ENCODE results near the gene TIGD7. TPM values are rescaled to one million over a fixed set of nuclear protein-coding genes. Genes with fewer than 3 reads are reported as not detected.

Gene TIGD7
- total RNA-seq, 2 donors from 2014 or later = 5.0 to 5.4 TPM

DNA sequence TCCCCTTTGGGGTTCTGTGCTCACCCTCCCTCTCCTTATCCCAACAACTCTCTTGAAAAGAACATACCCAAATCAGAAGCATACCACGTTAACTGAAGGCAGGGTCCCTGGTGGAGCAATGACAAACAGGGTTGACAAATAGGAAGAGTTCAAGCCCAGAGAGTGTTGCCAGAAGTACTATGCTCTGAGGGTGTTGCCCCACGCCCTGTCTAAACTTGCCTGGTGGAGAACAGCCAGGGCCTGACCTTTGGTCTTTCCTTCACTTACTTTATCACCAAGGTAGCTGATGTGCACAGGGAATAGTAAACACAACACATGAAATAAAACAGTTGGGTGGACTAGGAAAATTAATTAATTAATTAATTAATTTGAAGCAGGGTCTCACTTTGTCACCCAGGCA, 23.4 kb upstream of the TIGD7 start:
- no peak for DNase-seq (ENCODE audit: low spot score)
- Histone ChIP-seq H3K9me3 (peaks cover 0 to 7% of the 10 kb centered on the region in 2 donors), H3K4me1 (no peaks in the 10 kb centered on the region), H3K27me3 (no peaks in the 10 kb centered on the region), H3K36me3 (no peaks in the 10 kb centered on the region), H3K27ac (no peak overlapping the region), H3K4me3 (no peak overlapping the region)
- TF ChIP-seq, protein P1, sequence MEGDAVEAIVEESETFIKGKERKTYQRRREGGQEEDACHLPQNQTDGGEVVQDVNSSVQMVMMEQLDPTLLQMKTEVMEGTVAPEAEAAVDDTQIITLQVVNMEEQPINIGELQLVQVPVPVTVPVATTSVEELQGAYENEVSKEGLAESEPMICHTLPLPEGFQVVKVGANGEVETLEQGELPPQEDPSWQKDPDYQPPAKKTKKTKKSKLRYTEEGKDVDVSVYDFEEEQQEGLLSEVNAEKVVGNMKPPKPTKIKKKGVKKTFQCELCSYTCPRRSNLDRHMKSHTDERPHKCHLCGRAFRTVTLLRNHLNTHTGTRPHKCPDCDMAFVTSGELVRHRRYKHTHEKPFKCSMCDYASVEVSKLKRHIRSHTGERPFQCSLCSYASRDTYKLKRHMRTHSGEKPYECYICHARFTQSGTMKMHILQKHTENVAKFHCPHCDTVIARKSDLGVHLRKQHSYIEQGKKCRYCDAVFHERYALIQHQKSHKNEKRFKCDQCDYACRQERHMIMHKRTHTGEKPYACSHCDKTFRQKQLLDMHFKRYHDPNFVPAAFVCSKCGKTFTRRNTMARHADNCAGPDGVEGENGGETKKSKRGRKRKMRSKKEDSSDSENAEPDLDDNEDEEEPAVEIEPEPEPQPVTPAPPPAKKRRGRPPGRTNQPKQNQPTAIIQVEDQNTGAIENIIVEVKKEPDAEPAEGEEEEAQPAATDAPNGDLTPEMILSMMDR (IDR thresholded peaks at IDR 0.05) = no peak

DNA sequence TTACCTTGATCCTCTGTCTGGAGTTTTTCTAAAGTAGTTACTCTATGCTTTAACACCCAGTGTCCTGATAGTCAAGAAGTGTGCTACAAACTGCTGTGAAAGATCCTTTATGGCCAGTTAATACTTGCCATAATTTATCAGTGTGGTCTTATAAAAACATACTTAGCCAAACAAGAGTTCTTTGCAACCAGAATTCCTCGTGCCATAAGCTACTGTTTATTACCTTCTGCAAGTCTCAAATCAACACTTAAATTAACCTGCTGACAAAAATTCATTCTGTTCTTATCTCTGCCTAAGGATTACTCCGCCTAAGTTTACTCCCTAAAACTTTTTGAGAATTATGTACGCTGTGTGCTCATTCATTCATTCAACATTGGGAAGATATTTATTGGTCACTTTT, 22.9 kb upstream of the TIGD7 start:
- H3K27me3 ChIP-seq = no peaks in the 10 kb centered on the region
- H3K27ac ChIP-seq = no peak overlapping the region
- H3K9me3 ChIP-seq = peaks cover 0 to 13% of the 10 kb centered on the region in 2 donors
- no peaks in the 10 kb centered on the region for H3K4me1 ChIP-seq
- no peaks in the 10 kb centered on the region for H3K36me3 ChIP-seq
- no peak for DNase-seq (ENCODE audit: low spot score)
- TF ChIP-seq, protein P1 (IDR thresholded peaks at IDR 0.05) = no peak
- no peak overlapping the region for H3K4me3 ChIP-seq

- Histone ChIP-seq H3K4me1 (no peaks in the 10 kb centered on the region), H3K27ac (no peak overlapping the region), H3K36me3 (no peaks in the 10 kb centered on the region), H3K27me3 (no peaks in the 10 kb centered on the region), H3K4me3 (no peak overlapping the region), H3K9me3 (peaks cover 0 to 19% of the 10 kb centered on the region in 2 donors)
- no peak for DNase-seq (ENCODE audit: low spot score)
- TF ChIP-seq, protein P1 (IDR thresholded peaks at IDR 0.05) = no peak
Observed at GRCh38 chr16:3327514-3327913, 22.3 kb upstream of the TIGD7 start.

- TF ChIP-seq, protein P1 (IDR thresholded peaks at IDR 0.05) = no peak
- no peak overlapping the region for H3K4me3 ChIP-seq
- DNase-seq (ENCODE audit: low spot score) = no peak
- H3K27me3 ChIP-seq = no peaks in the 10 kb centered on the region
- peaks cover 34 to 76% of the 10 kb centered on the region in 2 donors for H3K9me3 ChIP-seq
- H3K36me3 ChIP-seq = peaks cover 22% of the 10 kb centered on the region
- no peaks in the 10 kb centered on the region for H3K4me1 ChIP-seq
- H3K27ac ChIP-seq = no peak overlapping the region
Observed at GRCh38 chr16:3321816-3322215, 16.6 kb upstream of the TIGD7 start.

- no peak overlapping the region for H3K4me3 ChIP-seq
- no peak overlapping the region for H3K27ac ChIP-seq
- H3K9me3 ChIP-seq = peaks cover 53 to 100% of the 10 kb centered on the region in 2 donors
- DNase-seq (ENCODE audit: low spot score) = no peak
- no peaks in the 10 kb centered on the region for H3K4me1 ChIP-seq
- peaks cover 57% of the 10 kb centered on the region for H3K36me3 ChIP-seq
- no peaks in the 10 kb centered on the region for H3K27me3 ChIP-seq
- TF ChIP-seq, protein P1 (IDR thresholded peaks at IDR 0.05) = no peak
Observed at GRCh38 chr16:3317315-3317999, 12.2 kb upstream of the TIGD7 start.

DNA sequence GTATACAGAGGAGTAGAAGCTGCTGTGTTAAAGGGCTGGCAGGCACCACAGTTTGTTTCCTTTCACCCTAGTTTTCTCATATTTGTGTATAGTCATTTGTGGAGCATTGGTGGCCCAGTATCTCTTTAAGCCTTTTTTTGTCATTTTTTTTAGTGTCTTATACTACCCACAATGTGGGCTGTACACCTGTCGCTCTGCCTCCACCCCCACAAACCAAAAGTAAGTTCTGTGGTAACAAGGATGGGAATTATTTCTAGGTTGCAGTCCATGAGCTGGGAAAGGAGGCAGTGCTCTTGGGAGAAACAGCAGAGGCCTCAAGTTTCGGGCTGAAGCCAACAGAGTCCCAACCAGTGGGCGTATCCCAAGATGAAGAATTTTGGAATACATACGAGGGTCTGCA, 6.3 kb upstream of the TIGD7 start:
- peaks cover 55% of the 10 kb centered on the region for H3K36me3 ChIP-seq
- H3K4me3 ChIP-seq = no peak overlapping the region
- H3K27me3 ChIP-seq = no peaks in the 10 kb centered on the region
- H3K27ac ChIP-seq = no peak overlapping the region
- H3K9me3 ChIP-seq = peaks cover 23 to 96% of the 10 kb centered on the region in 2 donors
- DNase-seq (ENCODE audit: low spot score) = no peak
- TF ChIP-seq, protein P1 (IDR thresholded peaks at IDR 0.05) = no peak
- peaks cover 0 to under 1% of the 10 kb centered on the region in 2 donors for H3K4me1 ChIP-seq

Measured in right atrium auricular region (tissue), 2 donors.